Measurements from ENCODE around the gene PTPRH. TPM values are rescaled to one million over a fixed set of nuclear protein-coding genes. Genes with fewer than 3 reads are reported as not detected.

PTPRH gene, protein sequence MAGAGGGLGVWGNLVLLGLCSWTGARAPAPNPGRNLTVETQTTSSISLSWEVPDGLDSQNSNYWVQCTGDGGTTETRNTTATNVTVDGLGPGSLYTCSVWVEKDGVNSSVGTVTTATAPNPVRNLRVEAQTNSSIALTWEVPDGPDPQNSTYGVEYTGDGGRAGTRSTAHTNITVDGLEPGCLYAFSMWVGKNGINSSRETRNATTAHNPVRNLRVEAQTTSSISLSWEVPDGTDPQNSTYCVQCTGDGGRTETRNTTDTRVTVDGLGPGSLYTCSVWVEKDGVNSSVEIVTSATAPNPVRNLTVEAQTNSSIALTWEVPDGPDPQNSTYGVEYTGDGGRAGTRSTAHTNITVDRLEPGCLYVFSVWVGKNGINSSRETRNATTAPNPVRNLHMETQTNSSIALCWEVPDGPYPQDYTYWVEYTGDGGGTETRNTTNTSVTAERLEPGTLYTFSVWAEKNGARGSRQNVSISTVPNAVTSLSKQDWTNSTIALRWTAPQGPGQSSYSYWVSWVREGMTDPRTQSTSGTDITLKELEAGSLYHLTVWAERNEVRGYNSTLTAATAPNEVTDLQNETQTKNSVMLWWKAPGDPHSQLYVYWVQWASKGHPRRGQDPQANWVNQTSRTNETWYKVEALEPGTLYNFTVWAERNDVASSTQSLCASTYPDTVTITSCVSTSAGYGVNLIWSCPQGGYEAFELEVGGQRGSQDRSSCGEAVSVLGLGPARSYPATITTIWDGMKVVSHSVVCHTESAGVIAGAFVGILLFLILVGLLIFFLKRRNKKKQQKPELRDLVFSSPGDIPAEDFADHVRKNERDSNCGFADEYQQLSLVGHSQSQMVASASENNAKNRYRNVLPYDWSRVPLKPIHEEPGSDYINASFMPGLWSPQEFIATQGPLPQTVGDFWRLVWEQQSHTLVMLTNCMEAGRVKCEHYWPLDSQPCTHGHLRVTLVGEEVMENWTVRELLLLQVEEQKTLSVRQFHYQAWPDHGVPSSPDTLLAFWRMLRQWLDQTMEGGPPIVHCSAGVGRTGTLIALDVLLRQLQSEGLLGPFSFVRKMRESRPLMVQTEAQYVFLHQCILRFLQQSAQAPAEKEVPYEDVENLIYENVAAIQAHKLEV
- 4.1 and 9.8 TPM in 2 replicates for total RNA-seq

DNA sequence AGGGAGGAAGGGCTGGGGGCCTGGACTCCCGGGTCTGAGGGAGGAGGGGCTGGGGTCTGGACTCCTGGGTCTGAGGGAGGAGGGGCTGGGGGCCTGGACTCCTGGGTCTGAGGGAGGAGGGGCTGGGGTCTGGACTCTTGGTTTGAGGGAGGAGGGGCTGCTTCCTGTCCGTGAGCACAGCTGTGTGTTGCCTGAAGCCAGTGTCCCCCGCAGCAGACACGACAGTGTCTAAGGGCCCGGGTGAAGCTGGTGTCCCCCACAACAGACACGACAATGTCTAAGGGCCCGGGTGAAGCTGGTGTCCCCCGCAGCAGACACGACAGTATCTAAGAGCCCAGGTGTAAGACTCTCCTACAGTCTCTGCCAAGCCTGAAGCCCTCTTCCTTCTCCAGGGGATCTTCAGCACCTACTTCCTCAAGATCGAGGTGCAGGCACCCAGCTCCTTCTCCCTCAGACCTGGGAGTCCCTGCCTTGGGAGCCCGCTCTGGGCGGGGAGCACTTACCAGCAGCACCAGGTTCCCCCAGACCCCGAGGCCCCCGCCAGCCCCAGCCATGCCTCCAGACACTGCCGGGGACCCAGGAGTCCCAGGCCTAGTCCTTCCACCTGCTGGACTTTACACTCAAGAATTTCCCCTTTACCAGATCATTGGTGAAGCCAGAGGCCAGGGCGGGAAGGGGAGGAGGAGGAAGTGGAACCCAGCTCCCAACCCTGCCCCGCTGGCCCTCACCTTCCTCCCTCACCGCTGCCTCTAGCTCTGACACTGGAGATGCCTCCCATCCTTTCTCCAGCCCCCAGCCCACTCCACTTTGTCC is at the start of gene PTPRH:
PTPRH (minus strand) TSS at position 622 of the 813 bp plus-strand sequence; CDS start at position 554, 68 bp downstream.

DNA sequence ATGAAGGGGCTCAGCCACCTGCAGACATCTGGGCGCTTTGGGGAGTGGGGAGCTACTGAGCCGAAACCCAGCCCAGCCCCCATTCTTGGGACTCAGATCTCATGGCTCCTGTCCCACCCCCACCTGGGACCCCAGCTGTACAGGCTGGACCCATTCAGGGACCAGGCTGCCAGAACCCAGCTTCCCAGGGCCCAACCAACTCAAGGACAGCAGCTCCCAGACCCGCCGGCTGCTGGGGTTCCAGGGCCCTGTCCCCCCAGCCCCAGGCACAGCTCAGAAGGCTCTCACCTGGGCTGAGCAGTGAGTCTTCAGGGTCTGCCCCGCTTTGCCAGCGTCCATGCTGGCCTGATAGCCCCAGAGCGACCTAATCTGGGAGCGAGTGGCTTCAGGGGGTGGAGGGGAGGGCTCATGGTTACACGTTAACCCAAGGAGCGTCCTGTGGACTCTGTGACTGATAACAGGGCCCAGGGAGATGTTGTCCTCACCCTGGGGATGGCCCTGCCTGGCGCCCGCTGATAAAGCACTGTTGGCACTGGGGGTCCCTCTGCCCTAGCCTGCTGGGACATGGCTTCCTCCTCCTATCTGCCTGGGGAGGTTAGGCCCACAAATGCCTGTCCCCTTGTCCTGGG is 19.2 kb upstream of the PTPRH start, which contains the start of gene TMEM86B:
TMEM86B (minus strand) TSS at position 361 of the 629 bp plus-strand sequence; CDS start at position 339, 22 bp downstream.

DNA sequence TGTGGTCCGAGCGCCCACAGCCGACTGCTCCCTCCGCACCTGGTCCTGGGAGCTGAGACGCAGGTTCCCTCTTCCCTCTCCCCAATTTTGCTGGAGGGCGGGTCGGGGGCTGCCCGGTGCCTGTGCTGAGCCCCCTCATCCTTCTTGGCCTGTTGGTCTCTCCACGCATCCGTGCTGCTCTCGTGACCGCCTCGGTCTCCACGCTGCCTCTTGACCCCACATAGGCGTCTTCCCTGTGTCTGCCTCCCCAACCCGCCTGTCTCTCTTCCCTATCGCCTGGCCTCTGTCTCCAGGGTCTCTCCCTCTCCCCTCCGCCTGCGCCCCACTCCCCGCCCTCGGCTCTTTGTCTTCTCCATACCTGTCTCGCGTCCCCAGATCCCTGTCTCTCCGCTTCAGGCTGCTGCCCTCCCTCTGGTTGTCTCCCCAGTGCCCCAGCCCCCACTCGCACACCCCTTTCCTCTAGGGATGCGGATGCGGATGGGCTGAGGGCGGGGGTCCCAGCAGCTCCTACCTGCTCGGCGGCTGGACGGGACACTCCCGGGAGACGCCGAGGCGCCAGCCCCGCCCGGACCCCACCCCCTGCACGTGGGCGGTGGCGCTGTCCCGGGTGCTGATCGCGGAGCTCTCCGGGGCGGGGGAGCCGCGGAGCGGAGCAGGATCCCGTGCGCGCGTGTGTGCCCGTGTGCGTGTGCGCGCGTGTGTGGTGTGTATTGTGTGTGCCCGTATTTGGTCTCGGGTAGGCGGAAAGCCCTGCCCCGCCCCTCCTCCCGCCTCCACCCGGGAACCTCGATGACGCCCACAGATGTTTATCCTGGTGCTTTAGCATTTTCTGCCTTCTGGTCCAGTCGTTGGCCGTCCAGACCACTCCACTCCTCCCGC is 29.5 kb downstream of the PTPRH start, which contains the start of gene SYT5:
SYT5 (minus strand) TSS at position 684 of the 879 bp plus-strand sequence. CDS start 1,248 bp downstream, outside the sequence.

DNA sequence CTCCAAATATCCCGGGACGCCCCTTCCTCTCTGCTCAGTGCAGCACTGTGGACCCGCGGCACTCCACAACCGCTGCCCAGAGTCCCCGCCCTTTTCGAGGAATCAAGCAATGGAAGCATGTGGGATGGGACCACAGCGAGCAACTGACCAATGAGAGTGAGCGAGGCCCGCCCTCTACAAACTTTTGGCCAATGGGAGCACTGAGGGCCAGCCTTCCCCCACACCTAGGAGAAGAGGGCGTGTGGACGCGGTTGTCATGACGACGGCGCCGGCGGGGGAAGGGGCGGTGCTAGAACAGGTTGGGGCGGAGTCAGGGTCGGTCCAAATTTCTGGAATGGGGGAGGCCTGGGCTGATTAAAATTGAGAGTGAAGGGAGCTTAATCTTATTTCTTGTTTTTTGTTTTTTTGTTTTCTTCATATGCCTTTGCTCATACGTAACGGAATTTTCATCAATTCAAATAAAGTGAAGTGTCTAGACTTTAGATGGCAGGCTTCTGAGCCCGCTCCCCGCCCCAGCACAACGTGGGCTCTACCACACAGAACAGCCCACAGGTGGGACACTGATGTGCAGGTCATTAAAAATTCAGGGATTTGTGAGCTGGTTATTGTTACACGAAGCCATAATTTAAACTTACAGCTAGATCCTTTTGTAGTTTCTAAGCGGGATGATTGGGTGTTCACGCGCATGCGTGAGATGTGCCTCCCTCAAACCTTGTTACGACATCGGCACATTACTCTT is 42.6 kb downstream of the PTPRH start, which contains the start of gene DNAAF3:
DNAAF3 (minus strand) TSS at position 84 of the 739 bp plus-strand sequence. CDS start 200 bp downstream, outside the sequence.

DNA sequence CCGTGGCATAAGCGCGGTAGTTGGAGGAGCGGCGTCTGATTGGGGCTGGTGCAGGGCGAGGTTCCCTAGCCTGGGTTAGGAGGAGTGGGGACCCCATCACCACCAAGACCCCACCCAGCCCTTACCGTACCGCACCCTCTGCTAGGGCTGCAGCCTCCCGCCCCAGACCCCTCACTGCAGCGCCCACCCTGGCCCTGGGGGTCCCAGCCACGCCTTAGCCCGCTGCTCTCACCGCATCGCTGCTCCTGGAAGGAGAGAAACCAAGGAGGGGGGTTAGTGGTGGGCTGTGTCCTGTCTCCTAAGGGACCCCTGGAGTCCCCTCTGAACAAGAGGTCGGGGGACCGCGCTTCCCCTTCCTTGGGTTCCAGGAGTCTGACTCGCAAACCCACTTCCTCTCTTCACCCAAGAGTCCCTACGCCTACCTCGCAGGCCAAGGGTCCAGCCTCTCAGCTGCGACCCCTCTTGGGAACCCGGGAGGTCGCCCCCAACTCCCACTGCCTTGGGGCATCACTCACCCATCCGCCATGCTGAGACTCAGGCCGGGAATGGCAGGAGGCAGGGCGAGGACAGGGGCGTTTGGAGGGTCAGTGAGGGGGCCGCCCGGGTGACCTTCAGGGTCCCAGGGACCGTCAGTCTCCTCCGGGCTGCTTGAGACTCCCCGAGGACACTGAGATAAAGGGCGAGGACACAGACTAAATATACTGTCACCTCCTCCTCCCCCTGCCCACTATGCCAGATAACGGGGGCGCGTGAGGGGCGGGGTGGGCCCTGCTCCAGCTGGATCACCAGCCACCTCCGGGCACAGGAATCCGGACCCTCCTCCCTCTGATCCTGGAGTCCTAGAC is 52.0 kb downstream of the PTPRH start, which contains the start of gene TNNI3:
TNNI3 (minus strand) TSS at position 669 of the 845 bp plus-strand sequence; CDS start at position 526, 143 bp downstream.

DNA sequence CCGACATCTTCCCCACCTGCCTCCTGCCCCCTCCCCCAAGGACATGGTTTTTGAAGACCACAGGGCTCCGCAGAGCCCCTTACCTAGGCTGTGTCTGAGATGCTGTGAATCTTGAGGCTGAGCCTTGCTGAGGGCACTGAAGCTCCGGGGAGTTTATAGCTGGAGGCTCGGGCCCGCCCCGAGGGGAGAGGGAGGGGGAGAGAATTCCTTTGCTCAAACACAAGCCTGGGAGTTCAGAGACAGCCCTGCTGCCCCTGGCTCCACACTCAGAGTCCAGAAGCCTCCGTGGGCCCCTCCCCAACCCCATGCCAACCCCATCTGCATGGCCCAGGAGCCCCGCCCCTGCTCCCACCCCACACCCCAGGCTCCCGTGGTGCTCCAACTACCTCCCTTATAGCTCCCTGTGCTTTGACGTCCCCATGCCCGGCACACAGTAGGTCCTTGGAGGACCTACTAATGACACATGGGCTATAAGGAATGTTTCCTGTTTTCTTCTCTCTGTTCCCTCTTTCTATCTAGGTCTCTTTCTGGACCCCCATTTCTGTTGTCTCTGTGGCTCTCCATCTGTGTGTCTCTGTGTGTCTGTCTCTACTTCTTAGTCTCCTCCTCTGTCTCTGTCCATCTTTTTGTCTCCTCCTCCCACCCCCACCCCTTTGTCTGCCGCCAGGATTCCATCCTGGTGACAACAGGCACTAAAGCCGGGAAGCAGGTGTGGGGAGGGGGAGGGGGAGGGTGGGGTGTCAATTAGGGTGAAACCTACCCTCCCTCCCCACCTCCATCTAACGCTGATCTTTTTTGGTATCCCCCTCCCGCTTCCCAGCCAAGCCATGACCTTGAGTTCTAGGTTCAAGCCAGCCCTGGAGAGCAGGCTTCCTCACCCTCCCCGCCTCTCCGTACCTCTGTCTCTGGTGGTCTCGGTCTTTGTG is 60.0 kb downstream of the PTPRH start, which contains the start of gene TNNT1:
TNNT1 (minus strand) TSS at position 129 of the 926 bp plus-strand sequence. CDS start 2,049 bp downstream, outside the sequence.

Other genes with a start within 250 kb of the PTPRH start
- not detected in 2 replicates for gene NLRP2, start 243.1 kb downstream of the PTPRH start, total RNA-seq
- 0.09 TPM in 1 of 2 replicates, not detected in the other for gene GP6, start 171.2 kb downstream of the PTPRH start, total RNA-seq
- 4.3 and 8.2 TPM in 2 replicates for gene RDH13, start 146.4 kb downstream of the PTPRH start, total RNA-seq
- gene EPS8L1, start 133.6 kb downstream of the PTPRH start, total RNA-seq = 0.47 and 0.52 TPM in 2 replicates
- gene PPP1R12C, start 91.9 kb downstream of the PTPRH start, total RNA-seq = 23.5 and 25.4 TPM in 2 replicates
- 29.6 and 33.3 TPM in 2 replicates for gene TNNT1, start 60.3 kb downstream of the PTPRH start, total RNA-seq
- gene TNNI3, start 51.8 kb downstream of the PTPRH start, total RNA-seq = 0.32 and 0.52 TPM in 2 replicates
- gene DNAAF3, start 42.9 kb downstream of the PTPRH start, total RNA-seq = 0.26 and 0.47 TPM in 2 replicates
- 0.09 and 0.16 TPM in 2 replicates for gene SYT5, start 29.2 kb downstream of the PTPRH start, total RNA-seq
- 0.95 and 1.5 TPM in 2 replicates for gene TMEM86B, start 19.3 kb upstream of the PTPRH start, total RNA-seq
- gene PPP6R1, start 49.5 kb upstream of the PTPRH start, total RNA-seq = 24.0 and 24.4 TPM in 2 replicates
- gene HSPBP1, start 70.6 kb upstream of the PTPRH start, total RNA-seq = 20.2 and 20.3 TPM in 2 replicates
- gene BRSK1, start 74.5 kb upstream of the PTPRH start, total RNA-seq = 3.5 and 7.0 TPM in 2 replicates
- gene TMEM150B, start 115.8 kb upstream of the PTPRH start, total RNA-seq = not detected in 2 replicates
- gene KMT5C, start 130.4 kb upstream of the PTPRH start, total RNA-seq = 7.1 and 10.3 TPM in 2 replicates
- 0.16 TPM in 1 of 2 replicates, not detected in the other for gene COX6B2, start 145.2 kb upstream of the PTPRH start, total RNA-seq
- gene GARIN5B, start 153.8 kb upstream of the PTPRH start, total RNA-seq = not detected in 2 replicates
- 0.94 and 1.6 TPM in 2 replicates for gene IL11, start 161.0 kb upstream of the PTPRH start, total RNA-seq
- gene TMEM190, start 167.3 kb upstream of the PTPRH start, total RNA-seq = 0.47 TPM in 1 of 2 replicates, not detected in the other
- 0.16 TPM in 1 of 2 replicates, not detected in the other for gene TMEM238, start 174.8 kb upstream of the PTPRH start, total RNA-seq
- gene RPL28, start 176.4 kb upstream of the PTPRH start, total RNA-seq = 202 and 304 TPM in 2 replicates
- gene UBE2S, start 198.3 kb upstream of the PTPRH start, total RNA-seq = 8.6 and 20.3 TPM in 2 replicates
- not detected in 2 replicates for gene SHISA7, start 233.8 kb upstream of the PTPRH start, total RNA-seq

Measured in bronchial smooth muscle cell (primary cell).